NCI-H1694 treated with DMSO at 0.1 percent for 48 hours (cell line): ENCODE measurements around the gene PIANP.

ENCODE experiments used
- DNase-seq: peaks from one replicate; lab custom pipeline; 2025; lab: John Stamatoyannopoulos, UW

Gene PIANP

DNA sequence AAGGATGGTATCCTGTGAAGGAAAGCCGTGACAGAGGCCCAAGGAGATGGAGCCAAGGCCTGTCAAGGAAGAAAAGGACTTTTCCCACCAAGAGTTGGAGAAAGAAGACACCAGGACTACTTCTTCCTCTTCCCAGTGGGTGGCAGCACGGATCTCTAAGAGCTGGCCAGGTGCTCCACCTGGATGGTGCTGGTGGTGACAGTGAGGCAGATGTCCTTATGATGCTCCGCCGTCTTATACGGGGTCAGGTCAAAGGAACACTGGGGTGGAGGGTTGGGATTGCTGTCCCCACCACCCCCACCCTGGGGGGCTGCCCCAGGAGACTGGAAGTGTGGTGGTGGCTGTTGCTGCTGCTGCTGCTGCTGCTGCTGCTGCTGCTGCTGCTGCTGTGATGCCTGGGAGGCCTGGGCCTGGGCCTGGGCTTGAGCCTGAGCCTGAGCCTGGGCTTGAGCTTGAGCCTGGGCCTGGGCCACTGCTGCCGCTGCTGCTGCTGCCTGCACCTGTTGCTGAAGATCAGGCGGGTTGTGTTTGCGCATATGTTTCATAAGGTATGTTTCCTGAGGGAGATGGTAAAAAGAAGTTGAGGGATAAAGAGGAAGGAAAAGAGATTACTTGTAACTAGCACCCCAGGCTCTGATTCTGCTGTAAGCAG lies 32.9 kb downstream of the PIANP start:
- no peak for DNase-seq

DNA sequence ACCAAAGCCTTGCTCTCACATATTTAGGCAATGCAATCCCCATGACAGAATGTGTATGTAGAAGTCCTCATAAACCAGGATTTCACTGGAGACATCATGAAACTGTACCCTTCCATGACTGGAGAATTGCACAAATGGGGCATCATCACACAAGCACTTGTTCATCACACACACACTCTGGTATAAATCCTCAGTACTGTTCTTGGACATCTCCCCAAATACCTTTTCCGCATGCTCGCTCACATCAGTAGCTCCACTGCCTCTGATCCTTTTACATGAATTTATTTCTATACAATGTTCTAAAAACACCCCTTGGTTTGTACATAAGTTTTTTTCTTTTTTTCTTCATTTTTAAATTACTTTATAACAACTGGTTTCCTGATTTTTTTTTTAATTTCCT lies 34.4 kb downstream of the PIANP start:
- DNase-seq, result no peak

DNA sequence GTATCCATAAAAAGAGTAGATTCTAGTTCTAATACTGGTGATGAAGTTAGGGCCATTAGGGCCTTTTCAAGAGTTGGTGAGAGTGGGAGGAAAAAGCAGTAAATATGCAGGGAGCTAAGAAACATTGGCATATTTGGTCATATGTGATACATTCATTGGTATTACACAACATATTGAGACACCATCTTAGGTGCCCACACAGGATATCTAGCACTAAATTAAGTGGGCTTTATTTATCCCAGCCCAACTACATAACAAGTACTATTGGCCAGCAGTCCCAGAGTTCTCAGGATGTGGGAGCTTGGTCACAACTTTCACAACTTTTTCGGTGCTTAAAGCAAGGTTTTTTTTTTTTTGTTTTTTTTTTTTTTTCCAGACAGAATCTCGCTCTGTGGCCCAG lies 35.7 kb downstream of the PIANP start:
- DNase-seq, result no peak

DNA sequence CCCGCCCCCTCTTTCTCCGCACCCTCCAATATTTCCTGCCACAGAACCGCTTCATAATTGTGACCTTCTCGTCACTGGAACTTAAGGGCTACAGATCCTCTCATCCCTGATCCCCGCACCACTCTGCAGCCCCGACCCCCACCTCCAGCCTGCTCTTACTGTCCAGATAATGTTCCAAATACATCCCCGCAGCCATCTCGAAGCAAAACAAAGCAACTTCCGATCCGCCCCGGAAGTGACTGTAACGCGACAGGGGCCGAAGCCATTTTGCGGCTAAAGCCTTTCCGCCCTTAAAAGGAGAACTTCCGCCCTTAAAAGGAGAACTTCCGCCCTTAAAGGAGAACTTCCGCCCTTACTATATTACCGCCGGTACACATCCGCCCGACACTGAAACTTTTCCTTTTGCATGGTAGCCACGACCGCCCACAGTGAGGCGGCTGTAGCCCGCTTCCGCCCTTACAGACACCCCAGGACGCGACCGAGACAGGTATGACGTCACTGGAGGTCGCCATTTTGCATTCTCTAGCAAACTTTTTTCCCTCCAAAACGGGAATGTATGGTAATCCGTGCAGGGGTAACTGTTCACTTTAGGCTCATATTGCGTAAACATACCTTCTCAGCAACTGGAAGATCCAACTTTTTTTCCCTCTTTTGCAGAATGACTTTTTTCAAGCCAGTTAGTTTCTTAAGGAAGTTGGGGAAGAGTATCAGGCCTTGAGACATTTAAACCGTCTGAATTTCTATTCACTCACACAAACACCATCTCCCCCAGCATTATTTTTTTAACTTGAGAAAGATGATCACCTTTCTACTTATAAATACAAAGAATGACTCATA lies 37.5 kb downstream of the PIANP start, which contains the start of gene ING4:
Gene ING4, minus strand, starts transcription at position 214 of the 837 bp plus-strand sequence. Its CDS starts 18 bp downstream, at position 196.
- peak; percentile 100 for DNase-seq

DNA sequence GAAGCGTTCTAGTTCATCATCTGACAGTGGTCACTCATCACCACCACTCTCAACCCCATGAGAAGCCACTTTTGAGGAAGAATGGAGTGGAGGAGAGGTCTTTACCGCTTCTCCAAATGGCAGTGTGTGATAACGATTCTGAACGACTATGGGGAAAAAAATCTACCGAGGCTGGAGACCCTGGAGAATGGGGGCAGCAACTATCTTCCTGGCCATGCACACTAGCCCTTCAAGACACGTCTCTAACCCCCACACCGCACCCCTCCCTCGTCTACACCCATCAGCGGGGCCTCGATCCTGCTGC lies 38.1 kb downstream of the PIANP start:
- no peak for DNase-seq

DNA sequence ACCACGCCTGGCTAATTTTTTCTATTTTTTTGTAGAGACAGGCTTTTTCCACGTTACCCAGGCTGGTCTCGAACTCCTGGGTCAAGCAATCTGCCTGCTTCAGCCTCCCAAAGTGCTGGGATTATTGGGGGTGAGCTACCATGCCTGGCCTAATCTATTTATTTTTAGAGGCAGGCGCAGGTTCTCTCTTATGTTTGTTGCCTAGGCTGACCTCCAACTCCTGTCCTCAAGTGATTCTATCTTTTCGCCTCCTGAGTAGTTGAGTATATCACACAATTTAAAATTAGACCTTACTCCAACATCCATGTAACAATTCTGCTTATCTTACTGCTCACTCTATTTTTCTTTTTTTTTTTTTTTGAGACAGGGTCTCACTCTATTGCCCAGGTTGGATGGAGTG lies 46.6 kb downstream of the PIANP start:
- DNase-seq, result no peak

DNA sequence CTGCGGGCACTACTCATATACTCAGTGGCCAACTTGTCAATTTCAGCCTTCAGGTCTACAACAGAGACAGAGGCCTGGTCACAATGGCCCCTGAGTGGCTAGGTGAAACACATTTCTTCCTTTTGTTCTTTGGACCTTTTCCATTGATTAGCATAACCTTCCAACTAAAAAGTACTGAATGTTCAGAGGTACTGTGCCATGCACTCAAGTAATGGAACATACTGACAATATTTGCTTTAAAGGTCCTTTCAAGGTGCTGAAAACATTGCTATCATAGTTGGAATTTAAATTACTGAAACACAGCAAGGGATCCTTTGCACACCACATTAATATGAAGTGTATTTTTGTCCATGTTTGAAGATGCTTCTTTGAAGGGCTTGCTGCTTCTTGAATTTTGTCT lies 47.3 kb downstream of the PIANP start:
- DNase-seq, result no peak

DNA sequence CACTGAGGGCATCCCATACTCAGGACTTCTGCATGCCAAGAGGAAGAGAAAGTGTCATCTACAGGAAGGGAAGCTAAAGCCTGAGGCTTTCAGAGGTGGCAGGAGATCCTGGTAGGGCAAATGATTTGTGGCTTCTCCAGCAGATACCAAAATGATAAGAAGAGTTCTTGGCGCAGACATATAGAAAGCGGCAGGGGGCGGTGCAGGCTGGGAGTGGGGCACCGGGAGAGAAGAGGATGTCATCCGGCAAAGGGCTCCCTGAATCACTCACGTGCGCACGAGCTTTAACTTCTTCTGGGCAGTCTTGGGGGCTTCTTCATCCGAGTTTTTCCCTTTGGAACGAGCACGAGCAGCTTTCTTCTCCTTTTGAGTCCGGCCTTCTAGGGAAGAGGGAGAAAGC lies 48.2 kb downstream of the PIANP start:
- no peak for DNase-seq

DNA sequence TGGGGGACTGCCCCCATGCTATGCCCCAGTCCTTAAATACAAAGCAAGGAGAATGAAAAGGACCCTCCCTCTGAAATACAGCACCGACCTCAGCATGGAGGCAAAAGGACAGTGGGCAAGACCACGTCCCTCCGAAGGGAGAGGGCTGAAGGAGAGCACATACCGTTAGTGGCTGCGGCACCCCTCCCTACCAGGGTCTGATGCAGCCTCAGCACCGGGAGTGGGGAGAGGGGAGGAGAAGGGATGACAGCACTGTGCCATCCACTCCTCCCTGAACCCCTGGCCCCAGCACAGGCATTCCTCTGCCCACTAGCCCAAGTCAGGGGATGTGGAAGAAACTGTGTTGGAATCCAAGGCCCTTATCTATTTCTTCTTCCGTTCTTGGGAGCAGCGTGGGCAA lies 49.8 kb downstream of the PIANP start:
- DNase-seq, result no peak

DNA sequence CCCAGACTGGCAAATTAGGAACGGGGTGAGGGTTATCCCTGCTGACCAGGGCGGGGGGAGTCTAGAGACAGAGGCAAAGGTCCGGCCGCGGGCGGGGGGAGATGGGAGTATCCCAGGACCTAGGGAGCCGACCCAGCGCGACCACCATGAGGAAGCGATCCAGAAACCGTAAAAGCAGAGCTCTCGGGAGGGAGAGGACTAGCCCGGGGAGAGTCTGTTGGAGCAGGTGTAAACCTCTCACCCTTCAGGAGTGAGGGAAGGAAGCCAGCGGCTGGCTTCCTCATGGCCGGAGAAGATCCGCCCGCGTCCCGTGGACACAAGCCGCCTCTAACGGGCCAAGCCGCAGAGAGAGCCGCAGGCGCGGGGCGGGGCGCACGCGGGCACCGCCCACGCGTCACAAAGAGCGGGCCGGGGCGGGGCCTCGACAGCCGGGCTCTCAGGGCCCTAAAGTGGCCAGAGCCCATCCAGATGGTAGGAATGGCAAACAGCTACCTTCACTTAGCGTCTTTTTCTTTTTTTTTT lies 53.5 kb downstream of the PIANP start, which contains the start of gene ACRBP:
Gene ACRBP, minus strand, starts transcription at position 350 of the 522 bp plus-strand sequence. Its CDS starts 66 bp downstream, at position 284.
- no peak for DNase-seq

DNA sequence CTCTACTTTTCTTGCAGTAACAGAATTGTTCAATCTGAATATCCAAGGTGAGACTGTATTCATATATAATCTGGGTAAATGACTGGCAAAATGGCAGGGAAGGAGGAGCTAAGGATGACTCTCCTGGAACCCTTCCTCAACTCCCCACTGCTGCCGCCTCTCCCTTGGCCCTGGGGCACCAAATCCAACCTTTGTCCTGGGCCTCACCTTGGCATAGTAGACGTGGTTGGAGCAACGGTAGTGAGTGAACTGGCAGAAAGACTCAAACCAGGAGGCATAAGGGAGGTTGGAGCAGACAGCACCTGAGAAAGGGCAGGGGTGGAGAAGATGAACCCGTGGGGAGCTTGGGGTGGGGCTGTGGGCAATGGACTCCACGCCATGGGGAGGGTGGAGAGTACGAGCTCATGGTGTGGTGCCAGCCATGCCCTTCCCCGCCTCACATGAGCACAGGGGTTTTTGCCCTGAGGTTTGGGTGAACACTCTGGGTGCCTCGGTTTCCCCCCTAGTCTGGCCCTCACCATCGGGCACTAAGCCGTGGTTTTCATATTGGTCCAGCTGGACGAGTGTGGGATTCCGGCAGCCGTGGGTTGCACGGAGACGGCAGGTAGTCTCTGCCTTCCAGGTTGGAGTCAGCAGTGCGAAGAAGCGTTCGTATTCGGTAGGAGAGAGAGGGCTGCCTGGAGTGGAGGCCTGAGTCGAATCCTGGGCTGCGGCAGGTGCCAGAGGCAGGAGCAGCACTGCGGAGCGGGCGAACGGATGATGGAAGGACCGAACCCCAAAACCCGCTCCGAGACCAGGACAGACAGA lies 54.1 kb downstream of the PIANP start:
- DNase-seq, result no peak

DNA sequence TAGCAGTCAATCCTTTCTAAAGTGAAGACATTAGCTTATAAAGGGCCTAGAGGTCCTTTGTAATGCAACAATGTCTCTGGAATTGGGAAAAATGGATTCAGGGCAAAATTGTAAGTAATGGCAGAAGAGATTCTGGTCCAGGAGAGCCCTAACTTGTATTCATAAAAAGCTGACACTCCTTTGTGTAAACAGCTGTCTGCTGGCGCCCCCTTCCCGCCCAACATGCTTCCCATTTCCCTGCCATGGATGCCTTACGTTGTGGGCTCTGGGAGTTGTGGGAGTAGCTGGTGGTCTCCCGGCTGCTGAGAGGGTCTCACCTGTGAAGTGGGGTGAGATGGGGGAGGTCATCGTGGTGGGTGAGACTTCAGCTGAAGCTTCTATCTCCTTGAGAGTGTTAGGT lies 55.7 kb downstream of the PIANP start:
- DNase-seq, result no peak

DNA sequence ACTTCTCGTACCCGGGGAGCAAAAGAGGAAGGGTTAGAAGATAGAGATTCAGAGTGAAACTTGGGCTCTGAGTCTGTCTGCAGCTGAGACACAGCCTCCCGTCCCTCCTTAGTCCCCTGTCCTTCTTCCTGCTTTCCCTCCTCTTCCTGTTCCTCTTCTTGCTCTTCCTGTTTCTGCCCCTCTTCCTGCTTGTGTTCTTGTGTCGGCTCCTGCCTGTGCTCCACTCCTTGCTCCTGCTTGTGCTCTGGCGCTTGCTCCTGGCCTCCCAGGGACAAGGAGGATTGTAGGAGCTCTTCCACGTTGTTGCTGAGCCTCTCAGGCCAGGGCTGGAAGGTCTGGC lies 56.4 kb downstream of the PIANP start:
- no peak for DNase-seq
